HL-60 (cell line): ENCODE results near the gene TBC1D3B.
A peak's percentile ranks its signal among the peaks of the same experiment; 100 is the strongest.
"Not testable (repeated sequence)": the region's sequence is repeated elsewhere in the genome, so short reads cannot be mapped to it uniquely, and the experiment has no call there.

Experiments used
- DNase-seq, 2 experiments: peaks; one replicate each; pipeline ENCODE4 v3.0.0-alpha.2; 2010 to 2020; ENCODE audit warnings: low read depth in 1 of 2, low spot score in 1 of 2
- H3K27ac ChIP-seq: fragments of 250-450 bp; sonication (Bioruptor Pico); replicated peaks from 2 replicates; pipeline ENCODE4 v1.5.1; 2020; ENCODE audit warnings: mild to moderate bottlenecking, moderate library complexity
- H3K27me3 ChIP-seq: fragments of 250-450 bp; sonication (Bioruptor Pico); 2 replicates; pipeline ENCODE4 v1.5.1; 2021; ENCODE audit warnings: mild to moderate bottlenecking, moderate library complexity; ENCODE audit not compliant: insufficient read depth, poor library complexity, severe bottlenecking
- H3K4me3 ChIP-seq: replicated peaks from 2 replicates; pipeline ENCODE4 v1.5.1; 2011; ENCODE audit warnings: mild to moderate bottlenecking, control low read depth, low read length; ENCODE audit not compliant: insufficient read depth
- CTCF ChIP-seq: IDR thresholded peaks from one replicate; pipeline ENCODE4 v1.5.1; 2011; ENCODE audit warnings: low read length, control low read depth, inconsistent platforms; ENCODE audit not compliant: insufficient read depth
- GABPA ChIP-seq: IDR thresholded peaks from 2 replicates; pipeline ENCODE4 v1.6.1; 2012; ENCODE audit warnings: low read depth
- POLR2AphosphoS5 ChIP-seq: IDR thresholded peaks from 2 replicates; pipeline ENCODE4 v1.6.1; 2012; ENCODE audit warnings: low read depth
- SPI1 ChIP-seq: IDR thresholded peaks from 2 replicates; pipeline ENCODE4 v1.6.1; 2012; ENCODE audit warnings: low read depth, mild to moderate bottlenecking, borderline replicate concordance
- TF ChIP-seq, protein P1 (sequence below): IDR thresholded peaks from 2 replicates; pipeline ENCODE4 v1.6.1; 2012; ENCODE audit warnings: low read depth; ENCODE audit not compliant: insufficient replicate concordance

The TBC1D3B gene

GRCh38 chr17:36210439-36211211, 34.2 kb upstream of the TBC1D3B start, which contains the start of gene CCL4L2:
CCL4L2 (plus strand) TSS chr17:36211063.
- not testable (repeated sequence) for H3K27me3 ChIP-seq
- peak within 1 kb of the TSS; percentile 61 for H3K27ac ChIP-seq

GRCh38 chr17:36209575-36209974, 33.1 kb upstream of the TBC1D3B start:
- H3K27ac ChIP-seq = no peak overlapping the region
- no peak for DNase-seq
- TF ChIP-seq CTCF (no peak), GABPA (no peak), SPI1 (no peak), POLR2AphosphoS5 (no peak)
- TF ChIP-seq, protein P1, sequence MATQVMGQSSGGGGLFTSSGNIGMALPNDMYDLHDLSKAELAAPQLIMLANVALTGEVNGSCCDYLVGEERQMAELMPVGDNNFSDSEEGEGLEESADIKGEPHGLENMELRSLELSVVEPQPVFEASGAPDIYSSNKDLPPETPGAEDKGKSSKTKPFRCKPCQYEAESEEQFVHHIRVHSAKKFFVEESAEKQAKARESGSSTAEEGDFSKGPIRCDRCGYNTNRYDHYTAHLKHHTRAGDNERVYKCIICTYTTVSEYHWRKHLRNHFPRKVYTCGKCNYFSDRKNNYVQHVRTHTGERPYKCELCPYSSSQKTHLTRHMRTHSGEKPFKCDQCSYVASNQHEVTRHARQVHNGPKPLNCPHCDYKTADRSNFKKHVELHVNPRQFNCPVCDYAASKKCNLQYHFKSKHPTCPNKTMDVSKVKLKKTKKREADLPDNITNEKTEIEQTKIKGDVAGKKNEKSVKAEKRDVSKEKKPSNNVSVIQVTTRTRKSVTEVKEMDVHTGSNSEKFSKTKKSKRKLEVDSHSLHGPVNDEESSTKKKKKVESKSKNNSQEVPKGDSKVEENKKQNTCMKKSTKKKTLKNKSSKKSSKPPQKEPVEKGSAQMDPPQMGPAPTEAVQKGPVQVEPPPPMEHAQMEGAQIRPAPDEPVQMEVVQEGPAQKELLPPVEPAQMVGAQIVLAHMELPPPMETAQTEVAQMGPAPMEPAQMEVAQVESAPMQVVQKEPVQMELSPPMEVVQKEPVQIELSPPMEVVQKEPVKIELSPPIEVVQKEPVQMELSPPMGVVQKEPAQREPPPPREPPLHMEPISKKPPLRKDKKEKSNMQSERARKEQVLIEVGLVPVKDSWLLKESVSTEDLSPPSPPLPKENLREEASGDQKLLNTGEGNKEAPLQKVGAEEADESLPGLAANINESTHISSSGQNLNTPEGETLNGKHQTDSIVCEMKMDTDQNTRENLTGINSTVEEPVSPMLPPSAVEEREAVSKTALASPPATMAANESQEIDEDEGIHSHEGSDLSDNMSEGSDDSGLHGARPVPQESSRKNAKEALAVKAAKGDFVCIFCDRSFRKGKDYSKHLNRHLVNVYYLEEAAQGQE = no peak
- H3K4me3 ChIP-seq = no peak overlapping the region
- no peaks in the 10 kb centered on the region for H3K27me3 ChIP-seq

More at GRCh38 chr17:36210439-36211211, 34.2 kb upstream of the TBC1D3B start, which contains the start of gene CCL4L2:
- peak in 1 of 2 experiments; percentile 64 for DNase-seq
- H3K4me3 ChIP-seq = not testable (repeated sequence)
- peak; percentile 84 for TF ChIP-seq SPI1

- H3K27ac ChIP-seq, H3K27me3 ChIP-seq, H3K4me3 ChIP-seq, DNase-seq: not testable (repeated sequence)
Measured at GRCh38 chr17:36207383-36207782, 30.9 kb upstream of the TBC1D3B start.

DNA sequence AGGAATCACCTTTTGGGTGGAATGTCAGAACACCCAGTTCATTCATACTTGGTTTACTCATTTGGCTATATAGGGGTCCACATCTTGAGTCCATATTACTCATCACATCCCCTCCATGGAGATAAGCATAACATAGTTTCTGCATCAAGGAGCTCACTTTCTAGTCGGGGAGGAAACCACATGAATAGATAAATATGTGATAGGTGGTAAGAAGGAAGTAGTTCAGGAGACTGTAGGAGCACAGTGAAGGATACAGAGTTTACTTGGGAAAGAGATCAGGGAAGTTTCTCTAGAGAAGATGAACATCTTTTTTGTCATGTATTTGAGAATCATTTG, 30.0 kb upstream of the TBC1D3B start:
- not testable (repeated sequence) for DNase-seq, H3K27me3 ChIP-seq, H3K27ac ChIP-seq, H3K4me3 ChIP-seq

GRCh38 chr17:36205637-36206485, 29.4 kb upstream of the TBC1D3B start:
- H3K4me3 ChIP-seq = no peak overlapping the region
- DNase-seq = no peak
- no peaks in the 10 kb centered on the region for H3K27me3 ChIP-seq
- no peak overlapping the region for H3K27ac ChIP-seq
- no peak for TF ChIP-seq SPI1

DNA sequence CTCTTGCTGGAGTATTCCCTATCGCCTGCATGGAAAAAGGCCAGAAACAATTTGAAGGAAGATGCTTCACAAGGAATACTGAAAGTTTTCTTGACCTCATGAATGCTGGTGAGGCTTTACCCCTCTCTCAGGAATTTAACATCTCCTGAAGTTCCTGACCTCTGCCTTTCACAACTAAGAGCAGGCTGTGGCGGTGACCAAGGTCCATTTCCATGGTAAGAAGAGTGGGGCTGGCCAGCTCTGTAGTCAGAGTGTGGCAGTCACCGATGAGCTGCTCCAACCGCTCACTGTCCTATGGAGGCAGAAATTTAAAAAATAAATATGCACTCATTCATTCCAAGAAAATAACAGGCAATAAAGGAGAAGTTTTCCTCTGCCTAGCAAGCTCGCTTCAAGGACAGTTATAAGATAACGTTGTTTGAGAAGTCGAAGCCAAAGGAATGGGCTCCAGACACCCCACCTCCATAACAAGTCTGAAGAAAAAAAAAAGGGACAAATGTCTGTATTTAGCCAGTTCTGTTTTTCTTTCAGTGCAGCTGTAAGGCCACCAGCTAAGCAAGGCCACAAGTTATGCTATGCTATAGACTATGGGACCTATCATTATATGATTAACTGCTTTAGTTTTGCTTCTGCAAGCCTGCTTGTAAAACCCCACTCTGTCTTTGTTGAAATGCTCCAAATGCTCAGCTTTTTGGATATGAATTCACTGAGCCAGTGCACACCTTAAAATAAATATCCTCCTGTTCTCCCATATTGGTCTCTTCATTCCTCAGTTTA, 28.5 kb upstream of the TBC1D3B start:
- H3K4me3 ChIP-seq = no peak overlapping the region
- H3K27ac ChIP-seq = no peak overlapping the region
- TF ChIP-seq CTCF (no peak), POLR2AphosphoS5 (no peak)
- TF ChIP-seq, protein P1 = no peak
- no peaks in the 10 kb centered on the region for H3K27me3 ChIP-seq
- no peak for DNase-seq
